Measurements from ENCODE around the gene MAGOH.

DNA sequence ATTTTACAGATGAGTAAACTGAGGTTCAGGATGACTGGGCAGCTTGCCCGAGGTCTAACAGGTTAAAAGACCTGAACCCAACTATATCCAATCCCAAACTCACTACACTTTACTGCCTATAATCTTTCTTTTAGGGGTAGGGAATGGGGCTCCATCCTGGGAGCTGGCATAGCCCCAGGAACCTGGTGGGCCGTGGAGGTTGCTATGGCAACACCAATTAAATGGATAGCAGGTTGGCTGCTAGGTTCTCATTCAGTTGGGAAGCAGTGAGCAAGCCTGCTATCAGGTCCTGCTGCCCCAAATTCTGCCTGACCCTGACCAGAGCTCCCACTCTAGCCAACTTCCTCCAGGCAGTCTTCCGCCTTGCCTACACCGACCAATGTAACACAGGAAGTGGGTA lies 48.6 kb upstream of the MAGOH start:
- TF ChIP-seq, protein P1, sequence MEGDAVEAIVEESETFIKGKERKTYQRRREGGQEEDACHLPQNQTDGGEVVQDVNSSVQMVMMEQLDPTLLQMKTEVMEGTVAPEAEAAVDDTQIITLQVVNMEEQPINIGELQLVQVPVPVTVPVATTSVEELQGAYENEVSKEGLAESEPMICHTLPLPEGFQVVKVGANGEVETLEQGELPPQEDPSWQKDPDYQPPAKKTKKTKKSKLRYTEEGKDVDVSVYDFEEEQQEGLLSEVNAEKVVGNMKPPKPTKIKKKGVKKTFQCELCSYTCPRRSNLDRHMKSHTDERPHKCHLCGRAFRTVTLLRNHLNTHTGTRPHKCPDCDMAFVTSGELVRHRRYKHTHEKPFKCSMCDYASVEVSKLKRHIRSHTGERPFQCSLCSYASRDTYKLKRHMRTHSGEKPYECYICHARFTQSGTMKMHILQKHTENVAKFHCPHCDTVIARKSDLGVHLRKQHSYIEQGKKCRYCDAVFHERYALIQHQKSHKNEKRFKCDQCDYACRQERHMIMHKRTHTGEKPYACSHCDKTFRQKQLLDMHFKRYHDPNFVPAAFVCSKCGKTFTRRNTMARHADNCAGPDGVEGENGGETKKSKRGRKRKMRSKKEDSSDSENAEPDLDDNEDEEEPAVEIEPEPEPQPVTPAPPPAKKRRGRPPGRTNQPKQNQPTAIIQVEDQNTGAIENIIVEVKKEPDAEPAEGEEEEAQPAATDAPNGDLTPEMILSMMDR (IDR thresholded peaks at IDR 0.05; ENCODE audit: borderline replicate concordance, extremely low read depth, low read length, poor library complexity, severe bottlenecking): no peak
- TF ChIP-seq EZH2 (IDR thresholded peaks at IDR 0.05; ENCODE audit: borderline replicate concordance, low read depth, low read length, severe bottlenecking): no peak

All from DND-41 (cell line).